GM19351 (cell line): ENCODE data around the gene TMEM129.
A peak's percentile ranks its signal among the peaks of the same experiment; 100 is the strongest.
"Not testable (repeated sequence)": the region's sequence is repeated elsewhere in the genome, so short reads cannot be mapped to it uniquely, and the experiment has no call there.

ENCODE experiments used
- ATAC-seq: cut with Tn5 transposase; IDR thresholded peaks from one replicate; pipeline ENCODE4 v1.9.1; 2021; ENCODE audit warnings: mild to moderate bottlenecking, moderate library complexity; ENCODE audit not compliant: unreplicated experiment

TMEM129 gene

DNA sequence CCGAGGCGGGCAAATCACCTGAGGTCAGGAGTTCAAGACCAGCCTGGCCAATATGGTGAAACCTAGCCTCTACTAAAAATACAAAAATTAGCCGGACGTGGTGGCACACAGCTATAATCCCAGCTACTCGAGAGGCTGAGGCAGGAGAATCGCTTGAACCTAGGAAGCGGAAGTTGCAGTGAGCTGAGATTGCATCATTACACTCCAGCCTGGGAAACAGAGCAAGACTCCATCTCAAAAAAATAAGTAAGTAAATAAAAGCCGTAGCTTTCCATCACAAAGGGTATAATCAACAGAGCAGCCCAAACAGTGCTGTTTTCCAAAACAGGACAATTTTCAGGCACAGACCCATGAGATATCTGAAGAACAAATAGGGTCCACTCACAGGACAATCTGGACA lies 19.5 kb downstream of the TMEM129 start:
- not testable (repeated sequence) for ATAC-seq

DNA sequence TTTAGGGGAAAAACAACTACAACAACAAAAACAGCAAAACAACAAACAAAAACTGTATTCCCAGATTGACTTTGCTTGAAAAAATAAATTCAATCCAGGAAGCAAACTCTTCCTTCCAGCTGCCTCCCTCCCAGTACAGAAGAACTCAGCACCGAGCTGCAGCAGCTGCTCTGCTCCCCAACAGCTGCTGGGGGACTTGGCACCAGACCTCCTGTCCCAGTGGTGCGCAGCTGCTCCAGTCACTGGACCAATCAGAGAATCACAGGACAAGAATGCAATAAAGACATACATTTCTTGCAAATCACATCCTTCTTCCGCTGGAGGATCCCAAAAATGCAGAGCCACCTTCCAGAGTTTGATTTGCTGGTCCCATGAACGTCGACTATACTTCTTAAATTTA lies 25.2 kb downstream of the TMEM129 start:
- no peak for ATAC-seq

DNA sequence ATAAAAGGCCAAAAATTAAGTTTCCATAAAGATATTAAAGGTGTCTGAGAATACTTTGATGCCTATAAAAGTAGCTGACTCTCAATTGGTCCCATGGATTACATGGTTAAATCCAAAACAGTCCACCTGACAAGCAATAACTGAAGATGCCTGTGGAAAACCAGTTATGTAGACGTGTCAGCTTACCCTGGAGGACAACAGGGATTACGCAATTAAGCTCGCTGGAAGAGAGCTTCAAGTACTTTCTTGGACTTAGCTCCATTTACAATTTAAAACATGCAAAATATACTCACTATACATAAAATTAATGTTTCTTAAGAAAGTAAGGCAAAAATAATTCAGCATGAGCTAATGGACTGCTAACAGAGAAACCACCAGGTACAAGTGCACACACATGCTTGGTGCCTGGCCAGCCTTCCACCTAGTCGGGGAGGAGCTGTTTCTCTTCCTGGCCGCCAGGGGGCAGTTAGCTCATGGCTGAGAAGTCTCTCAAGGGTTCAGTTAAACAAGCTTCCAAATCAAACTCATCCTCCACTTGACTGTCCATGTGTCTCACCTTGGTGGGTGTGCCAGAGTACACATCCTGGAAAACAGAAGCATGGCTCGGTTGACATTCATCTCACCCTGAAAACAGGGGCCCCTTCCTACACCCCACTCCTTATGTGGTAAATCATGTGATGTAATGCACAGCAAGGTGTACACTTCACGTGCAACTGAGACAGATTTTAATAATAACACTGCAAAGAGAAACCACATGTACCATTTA lies 27.8 kb downstream of the TMEM129 start:
- no peak for ATAC-seq

DNA sequence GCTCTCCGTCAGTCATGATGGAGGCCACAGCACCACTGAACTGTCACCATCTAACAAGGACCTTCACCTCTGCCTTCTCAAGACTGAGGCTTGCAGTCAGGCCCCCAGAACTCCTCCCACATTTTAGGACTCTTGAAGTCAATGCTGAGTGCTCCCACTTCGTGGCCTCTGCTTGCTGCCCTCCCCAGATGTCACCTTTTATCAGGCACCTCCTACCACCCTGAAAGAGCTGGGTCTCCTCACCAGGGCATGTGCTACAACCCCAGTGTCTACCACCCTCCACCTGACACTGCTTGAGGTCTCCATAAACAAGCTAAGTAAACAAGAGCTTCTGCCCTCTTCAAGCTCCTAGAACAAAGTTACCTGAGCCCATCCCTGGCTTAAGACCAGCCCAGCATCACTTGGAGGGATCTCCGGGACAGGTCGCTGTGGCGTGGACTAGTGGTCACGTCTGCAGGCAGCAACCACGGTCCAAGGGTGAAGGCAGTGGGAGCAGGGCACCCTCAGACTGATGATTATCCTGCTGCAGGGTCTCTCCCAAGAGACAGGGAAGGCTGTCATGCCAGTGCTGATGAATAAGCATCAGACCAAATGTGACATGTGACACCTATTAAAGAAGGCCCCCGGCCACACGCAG lies 29.3 kb downstream of the TMEM129 start:
- ATAC-seq = no peak

DNA sequence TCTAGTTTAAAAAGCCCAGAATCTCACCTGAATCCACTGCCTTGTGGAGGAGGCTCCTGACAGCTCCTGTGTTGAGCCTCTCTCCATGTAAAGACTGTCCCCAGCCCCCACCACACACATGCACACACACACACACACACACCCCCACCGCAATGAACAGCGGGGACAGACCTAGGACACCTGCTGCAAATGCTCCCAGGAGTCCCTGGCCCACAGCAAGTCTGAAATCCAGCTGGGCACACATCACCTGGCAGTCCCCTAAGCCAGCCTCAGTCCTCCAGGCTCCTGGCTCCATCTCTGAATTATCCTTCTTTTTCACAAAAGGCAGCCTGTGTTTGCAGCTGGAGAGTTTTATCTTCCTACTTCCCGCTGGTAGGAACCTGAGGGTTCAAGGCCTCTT lies 30.4 kb downstream of the TMEM129 start:
- no peak for ATAC-seq

DNA sequence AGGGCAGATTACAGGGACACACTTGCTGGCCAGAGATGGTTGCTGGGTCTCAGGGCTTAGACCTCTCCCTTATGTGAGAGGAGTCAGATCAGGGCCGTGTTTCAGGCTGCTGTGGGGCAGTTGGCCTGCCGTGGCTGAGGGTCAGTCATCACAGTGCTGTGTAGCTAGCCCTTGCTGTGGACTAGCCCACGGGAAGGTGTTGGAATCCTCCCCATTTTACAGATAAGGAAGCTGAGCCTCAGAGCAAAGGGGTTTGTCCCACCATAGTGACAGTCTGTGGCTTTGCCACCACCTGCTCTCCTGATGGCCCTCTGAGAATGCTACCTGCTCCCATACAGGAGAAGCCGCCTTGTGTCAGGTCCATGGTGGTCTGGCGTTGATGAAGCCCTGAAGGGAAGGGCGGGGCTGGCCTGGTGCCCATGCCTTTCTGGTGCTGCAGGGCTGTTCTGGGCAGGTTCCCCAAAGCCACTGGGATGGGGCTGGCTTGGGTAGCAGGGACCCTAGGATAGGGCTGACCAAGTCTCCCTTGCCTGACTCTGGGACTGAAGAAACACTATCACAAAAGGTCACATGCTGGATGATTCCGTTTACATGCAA lies 34.6 kb downstream of the TMEM129 start:
- ATAC-seq = no peak

DNA sequence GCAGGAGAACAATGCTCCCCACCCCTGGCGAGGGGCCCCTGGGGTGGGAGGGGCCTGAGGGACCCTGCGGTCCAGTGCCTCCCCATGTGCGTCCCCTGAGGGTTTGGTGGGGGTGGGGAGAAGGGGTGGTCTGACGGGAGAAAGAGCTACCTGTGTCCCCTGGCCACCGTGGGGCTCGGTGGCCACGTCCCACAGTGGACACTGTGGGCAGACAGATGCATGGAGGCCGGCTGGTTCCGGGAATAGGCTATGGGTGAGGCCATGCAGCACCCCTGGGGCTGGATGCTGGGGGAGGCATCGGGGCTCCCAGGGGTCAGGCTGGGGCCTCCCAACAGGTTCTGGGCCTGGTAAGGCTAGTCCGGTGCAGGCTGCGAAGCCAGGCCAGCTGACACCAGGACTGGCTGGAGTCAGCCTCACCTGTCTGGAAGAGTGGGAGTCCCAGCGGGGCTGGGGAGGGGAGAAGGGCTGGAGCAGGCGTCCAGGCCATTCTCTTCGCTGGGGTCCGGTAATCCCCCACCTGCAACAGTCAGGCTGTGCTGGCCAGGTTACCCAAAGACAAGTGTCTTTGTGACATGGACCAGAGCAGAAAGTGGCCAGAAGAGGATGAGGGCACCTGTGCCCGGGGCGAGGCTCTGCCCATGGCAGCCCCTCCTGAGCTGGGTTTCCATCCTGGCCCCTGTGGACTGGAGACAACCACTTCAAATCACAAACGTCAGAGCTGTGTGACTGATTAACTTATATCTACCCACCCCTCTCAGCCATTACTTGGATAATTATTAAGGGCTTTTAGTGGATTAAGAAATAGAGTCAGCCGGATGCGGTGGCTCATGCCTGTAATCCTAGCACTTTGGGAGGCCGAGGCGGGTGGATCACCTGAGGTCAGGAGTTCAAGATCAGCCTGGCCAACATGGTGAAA lies 35.6 kb downstream of the TMEM129 start:
- no peak for ATAC-seq

DNA sequence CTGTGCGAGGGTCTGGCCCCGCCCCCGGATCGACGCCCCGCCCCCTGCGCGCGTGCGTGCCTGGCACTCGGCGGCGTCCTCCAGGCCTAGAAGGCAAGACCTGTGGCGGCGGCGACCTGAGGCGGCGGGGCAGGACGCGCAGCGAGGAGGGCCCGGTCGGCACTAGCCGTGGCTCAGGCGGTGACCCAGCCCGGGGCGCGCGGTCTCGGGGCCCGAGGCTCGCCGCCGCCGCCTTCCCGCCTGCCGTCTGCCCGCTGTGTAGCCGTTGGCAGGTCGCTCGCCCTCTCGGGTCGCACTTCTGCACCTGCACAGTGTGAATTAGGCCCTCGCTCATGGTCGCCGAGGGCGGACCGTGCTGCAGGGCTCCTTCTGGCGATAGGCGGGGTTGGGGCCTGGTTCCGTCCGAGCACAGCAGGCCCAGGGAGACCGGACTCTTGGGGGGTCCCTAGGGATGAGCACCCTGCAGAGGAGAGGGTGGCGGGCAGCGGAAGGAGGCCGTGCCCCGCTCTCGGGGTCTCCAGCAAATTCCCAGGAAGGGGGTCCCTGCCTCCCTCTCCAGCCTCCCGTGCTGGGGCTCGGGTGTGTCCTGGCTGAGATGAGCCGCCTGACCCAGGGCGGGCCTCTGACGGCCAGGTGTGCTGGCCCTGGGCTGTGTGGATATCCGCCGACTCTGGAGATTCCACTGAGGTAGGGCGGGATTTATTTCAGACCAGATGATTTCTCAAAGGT lies 36.5 kb downstream of the TMEM129 start:
- ATAC-seq = peak; percentile 3

DNA sequence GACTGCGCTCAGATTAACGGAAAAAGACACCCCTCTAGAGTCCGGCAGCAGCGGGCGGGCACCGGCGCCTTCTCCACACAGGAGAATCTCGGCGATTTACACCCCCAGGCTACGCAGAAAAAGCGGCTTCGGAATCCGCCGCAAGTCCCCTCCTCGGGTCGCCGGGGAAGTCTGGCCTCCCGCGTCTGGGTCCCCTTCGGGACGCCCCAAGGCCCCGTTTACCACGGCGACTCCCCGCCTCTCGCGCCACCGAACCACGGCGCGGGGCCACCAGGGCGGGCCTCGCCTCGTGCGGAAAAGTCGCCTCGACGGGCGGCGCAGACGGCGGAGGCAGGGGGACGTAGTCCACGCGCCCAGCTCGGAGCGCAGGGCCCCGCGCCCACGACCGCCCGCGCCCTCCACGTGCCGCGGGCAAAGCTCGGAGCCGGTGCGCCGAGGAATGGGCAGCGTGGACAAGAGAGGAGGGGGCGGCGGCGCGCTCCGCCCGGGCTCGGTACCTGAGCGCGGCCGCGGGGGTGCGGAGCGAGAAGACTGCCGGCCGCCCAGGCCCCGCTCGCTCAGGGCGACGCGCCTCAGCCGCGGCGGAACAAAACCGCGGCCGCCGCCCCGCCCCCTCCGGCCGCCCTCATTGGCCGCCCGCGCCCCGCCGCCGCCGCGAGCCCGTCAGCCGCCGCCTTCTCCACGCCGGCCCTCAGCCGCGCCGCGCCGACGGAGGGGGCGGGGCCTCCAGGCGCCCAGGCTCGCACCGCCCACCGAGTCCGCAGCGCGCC lies 37.2 kb downstream of the TMEM129 start, which contains the start of gene FAM53A:
FAM53A (minus strand) TSS at position 578 of the 770 bp plus-strand sequence. CDS start 15,572 bp downstream, outside the sequence.
- peak; percentile 82 for ATAC-seq

DNA sequence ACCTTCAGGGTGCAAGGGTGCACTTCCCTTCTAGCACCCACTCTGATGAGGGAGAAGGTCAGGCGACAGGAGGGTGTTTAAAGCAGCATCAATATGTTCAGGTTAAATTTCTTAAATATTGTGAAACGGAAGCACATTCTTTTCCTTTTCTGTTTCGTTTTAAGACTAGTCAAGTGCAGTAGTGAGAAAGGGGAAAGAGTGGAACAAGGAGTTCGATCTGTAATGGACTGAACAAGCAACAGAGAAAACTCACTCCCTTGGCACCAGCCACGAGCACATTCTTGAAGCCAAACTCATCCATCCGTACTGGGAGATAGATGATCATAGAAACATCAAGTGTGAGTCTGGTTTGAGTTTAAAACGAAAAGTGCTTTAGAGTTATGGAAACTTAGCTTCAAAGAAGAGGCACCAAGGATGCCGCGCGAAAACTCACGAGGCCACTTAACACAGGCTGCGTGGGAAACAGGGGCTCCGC lies 37.8 kb downstream of the TMEM129 start:
- no peak for ATAC-seq

DNA sequence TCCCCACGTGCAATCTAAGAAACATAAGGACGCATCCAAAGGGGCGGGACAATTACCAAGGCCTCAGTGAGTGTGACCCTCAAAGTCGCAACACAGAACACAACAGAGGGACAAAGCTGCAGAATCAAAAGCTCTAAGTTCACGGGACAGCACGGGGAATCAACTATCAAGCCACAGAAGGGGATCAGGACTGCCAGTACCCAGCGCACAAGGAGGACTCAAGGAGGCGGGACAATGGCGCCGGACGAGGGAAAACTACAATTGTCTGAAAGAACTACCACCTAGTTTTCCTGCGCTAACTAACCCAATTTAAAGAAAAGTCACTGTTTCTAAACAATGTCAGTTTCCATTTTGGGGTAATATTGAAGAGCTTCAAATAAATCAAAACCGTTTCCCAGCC lies 38.3 kb downstream of the TMEM129 start:
- ATAC-seq = no peak

DNA sequence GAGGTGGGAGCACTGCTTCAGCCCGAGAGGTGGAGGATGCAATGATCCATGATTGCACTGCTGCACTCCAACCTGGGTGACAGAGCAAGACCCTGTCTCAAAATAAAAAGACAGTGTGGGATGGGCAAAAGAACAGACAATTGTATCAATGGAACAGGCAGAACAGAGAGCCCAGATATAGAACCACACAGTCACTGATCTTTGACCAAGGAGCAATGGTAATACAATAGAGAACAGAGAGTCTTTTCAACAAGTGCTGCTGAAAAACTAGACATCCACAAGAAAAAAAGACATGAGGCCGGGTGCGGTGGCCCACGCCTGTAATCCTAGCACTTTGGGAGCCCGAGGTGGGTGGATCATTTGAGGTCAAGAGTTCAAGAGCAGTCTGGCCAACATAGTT lies 42.9 kb downstream of the TMEM129 start:
- no peak for ATAC-seq

DNA sequence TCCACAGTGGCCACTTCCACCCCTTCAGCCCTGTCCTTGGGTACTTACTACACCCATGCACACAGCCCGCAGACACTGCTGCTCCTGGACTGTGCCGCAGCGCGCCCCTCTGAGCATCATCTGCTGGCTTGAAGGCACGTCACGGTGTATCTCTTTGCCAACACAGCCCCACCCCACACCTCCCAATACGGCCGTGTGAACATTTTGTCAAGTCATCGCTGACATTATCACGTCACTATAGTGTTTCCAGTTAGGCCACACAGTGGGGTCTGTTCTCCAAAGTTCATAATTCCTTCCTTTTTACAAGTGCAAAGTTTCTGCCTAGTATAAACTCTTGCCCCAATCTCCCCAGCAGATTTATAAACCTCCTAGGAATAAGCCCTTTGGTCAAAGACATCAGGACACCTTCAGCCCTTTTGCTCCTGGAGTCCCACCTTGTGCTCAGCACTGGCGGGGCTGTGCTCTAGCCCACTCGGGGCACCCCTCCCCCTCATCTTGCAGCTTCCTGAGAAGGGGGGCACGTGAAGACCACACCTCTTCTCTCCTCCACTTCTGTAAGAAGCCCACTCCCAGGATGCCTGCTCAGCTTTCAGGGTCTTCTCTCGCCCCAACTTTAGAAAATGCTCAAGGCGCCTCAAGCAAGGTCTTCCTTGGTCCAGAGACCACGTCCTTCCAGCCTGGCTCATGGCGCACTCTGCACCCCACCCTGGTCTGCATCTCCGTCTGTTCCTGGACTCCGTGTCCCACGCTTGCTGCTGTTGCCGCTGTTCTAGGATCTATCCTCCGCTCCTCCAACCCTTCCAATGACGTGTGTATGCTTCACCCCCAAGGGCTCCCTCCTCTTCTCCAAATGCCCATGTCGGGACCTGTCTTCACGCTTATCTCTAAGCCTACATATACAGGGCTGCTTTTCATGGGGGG lies 44.3 kb downstream of the TMEM129 start:
- ATAC-seq = no peak

DNA sequence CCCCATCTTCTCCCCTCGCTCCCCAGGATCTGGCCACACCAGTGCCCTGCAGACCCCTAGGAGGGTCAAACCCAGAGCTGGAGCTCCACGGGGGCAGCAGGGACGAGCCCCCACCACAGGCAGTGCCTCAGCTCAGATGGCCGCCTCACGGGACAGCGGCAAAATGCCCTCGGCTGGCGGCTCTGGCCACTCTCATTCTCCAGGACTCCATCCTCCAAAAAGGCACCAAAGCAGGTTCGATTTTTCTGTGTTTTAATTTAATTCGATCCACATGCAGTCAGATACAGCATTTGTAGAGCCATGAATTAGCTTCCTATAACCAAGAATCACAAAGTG lies 45.4 kb downstream of the TMEM129 start:
- no peak for ATAC-seq

DNA sequence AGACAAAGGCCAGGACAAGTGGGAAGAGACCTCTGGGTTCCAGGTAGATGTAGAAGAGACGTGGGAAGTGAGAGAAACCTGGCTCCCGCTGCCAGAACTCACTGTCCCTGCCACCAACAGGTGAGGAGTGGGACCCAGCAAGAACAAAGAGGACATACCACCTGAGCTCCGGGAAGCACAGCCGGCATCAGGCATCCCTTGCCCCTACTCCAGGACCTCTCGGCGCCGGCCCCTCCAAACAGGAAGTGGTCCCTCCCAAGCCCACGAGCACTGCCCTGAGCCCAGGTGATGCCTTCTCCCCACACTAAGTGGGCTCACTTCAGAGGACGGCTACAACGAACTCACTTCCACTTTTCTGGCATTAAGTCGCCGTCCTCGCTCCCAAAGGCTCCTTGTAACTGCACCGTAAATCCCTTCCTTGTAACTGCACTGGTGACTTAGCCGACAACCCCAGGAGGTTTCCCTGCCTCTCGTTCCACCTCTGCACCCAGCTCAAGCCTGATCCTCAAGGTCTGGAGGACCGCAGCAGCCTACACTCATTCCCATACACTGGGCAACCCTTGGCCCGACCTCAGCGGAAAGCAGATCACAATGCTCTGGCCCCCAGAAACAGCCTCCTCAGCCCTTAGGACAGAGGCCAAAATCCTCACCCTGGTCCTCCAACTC lies 45.9 kb downstream of the TMEM129 start:
- ATAC-seq = no peak

DNA sequence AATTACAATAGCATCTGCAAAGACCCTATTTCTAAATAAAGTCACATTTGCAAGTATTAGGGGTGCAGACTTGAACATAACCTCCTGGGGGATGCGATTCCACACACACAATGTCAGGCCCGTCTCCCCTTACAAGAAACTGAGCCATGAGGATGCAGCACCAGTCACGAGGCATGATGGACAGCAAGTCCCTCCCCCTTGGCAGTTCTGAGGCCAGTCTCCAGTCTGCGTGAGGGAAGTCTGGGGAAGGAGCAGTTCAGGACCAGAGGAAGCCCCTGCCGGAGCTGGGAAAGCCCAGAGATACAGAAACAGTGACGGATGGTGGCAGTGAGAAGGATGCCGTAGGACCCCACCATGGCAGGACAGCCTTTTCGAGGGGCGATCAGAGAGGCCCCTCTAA lies 46.4 kb downstream of the TMEM129 start:
- ATAC-seq = no peak

DNA sequence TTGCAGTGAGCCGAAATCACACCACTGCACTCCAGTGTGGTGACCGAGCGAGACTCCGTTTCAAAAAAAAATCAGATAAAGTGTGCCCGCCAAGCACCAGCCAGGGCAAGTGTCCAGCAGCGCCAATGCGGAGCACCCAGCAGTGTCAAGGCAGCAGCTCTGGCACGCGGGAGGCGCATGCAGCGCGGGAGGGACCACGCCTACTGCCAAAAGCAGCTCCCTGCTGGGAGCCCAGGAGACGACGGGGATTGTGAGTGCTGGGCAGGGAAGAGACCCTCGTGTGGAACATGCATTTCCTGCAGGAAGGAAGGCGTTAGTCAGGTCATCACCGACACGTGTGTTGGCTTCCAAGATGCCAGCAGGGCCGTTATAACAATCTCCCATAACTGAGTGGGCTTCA lies 47.5 kb downstream of the TMEM129 start:
- no peak for ATAC-seq

DNA sequence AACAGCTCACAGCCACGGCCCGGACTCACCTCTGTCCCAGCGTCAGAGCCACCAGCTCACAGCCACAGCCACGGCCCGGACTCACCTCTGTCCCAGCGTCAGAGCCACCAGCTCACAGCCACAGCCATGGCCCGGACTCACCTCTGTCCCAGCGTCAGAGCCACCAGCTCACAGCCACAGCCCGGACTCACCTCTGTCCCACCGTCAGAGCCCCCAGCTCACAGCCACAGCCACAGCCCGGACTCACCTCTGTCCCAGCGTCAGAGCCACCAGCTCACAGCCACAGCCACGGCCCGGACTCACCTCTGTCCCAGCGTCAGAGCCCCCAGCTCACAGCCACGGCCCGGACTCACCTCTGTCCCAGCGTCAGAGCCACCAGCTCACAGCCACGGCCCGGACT lies 50.1 kb downstream of the TMEM129 start:
- not testable (repeated sequence) for ATAC-seq
